ENCODE results near the gene MOB3A.

Gene MOB3A

GRCh38 chr19:2118438-2118837 lies 22.3 kb upstream of the MOB3A start:
- in situ Hi-C loops (cut with MboI; ENCODE audit: low pct_unique_long_range_greater_than_20kb, low sequenced_read_pairs, unreplicated experiment), result no loop called here
- no peak for DNase-seq (ENCODE audit: low spot score)
- TF ChIP-seq CTCF (IDR thresholded peaks at IDR 0.05; ENCODE audit: extremely low read depth, insufficient read depth, missing control alignments), result no peak

DNA sequence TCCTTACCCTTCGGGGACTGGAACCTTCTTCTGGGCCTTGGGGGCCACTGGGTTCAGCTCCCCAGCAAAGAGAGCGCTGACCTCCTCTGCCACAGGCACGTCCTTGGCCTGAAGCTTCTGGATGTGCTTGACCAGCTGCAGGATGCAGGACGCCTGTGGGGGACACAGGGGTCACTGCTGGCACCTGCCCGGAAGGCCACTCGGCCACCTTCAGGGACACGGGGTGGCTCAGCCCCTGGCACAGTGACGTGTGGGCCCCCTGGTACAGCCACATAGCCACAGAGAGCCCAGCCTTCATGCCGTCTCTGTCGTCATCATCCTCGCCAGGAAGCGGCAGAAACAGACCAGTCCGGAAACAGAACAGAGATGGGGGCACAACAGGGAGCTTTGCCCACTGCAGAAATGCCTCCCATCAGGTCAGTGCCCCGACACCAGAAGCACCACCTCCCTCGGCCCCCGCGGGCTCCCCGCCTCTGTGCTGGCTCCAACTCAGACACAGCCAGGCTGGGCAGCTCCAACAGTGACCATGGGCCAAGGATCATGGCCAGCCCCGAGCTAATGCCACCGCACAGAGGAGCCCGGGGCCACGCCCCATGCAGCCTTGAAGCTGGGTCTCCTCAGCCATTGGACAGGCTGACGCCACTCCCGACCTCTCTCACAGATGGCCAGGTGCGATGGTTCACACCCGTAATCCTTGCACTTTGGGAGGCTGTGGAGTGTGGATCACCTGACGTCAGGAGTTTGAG lies 21.3 kb upstream of the MOB3A start:
- in situ Hi-C loops (cut with MboI; ENCODE audit: low pct_unique_long_range_greater_than_20kb, low sequenced_read_pairs, unreplicated experiment), result no loop called here
- no peak for DNase-seq (ENCODE audit: low spot score)
- no peak for TF ChIP-seq CTCF (IDR thresholded peaks at IDR 0.05; ENCODE audit: extremely low read depth, insufficient read depth, missing control alignments)

DNA sequence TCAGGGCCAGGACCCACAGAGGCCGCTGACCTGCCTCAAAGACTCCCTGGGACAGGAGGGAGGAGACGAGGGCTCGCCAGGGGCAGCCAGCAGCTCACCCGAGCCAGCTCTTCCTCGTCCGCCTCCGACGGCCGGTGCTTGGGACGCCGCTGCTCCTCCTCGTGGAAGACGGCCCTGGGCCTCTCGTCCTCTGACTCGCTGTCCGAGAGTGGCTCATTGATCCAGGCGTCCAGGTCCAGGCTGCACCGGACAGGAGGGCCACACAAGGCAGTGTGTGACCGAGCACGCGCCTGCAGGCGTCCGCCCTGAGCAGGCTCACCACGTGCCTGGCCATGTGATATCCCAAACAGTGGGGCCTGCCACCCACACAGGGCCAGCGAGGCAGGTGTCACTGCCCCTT lies 20.4 kb upstream of the MOB3A start:
- TF ChIP-seq CTCF (IDR thresholded peaks at IDR 0.05; ENCODE audit: extremely low read depth, insufficient read depth, missing control alignments), result no peak
- in situ Hi-C loops (cut with MboI; ENCODE audit: low pct_unique_long_range_greater_than_20kb, low sequenced_read_pairs, unreplicated experiment), result no loop called here

GRCh38 chr19:2115911-2116426 lies 19.8 kb upstream of the MOB3A start:
- DNase-seq (ENCODE audit: low spot score), result no peak
- TF ChIP-seq CTCF (IDR thresholded peaks at IDR 0.05; ENCODE audit: extremely low read depth, insufficient read depth, missing control alignments), result no peak
- in situ Hi-C loops (cut with MboI; ENCODE audit: low pct_unique_long_range_greater_than_20kb, low sequenced_read_pairs, unreplicated experiment), result no loop called here

More for the DNA sequence above, 20.4 kb upstream of the MOB3A start:
- DNase-seq (ENCODE audit: low spot score), result no peak

- in situ Hi-C loops (cut with MboI; ENCODE audit: low pct_unique_long_range_greater_than_20kb, low sequenced_read_pairs, unreplicated experiment), result no loop called here
- no peak for TF ChIP-seq CTCF (IDR thresholded peaks at IDR 0.05; ENCODE audit: extremely low read depth, insufficient read depth, missing control alignments)
- no peak for DNase-seq (ENCODE audit: low spot score)
Observed at GRCh38 chr19:2115324-2115723, 19.2 kb upstream of the MOB3A start.

- TF ChIP-seq CTCF (IDR thresholded peaks at IDR 0.05; ENCODE audit: extremely low read depth, insufficient read depth, missing control alignments), result no peak
- DNase-seq (ENCODE audit: low spot score), result no peak
- in situ Hi-C loops (cut with MboI; ENCODE audit: low pct_unique_long_range_greater_than_20kb, low sequenced_read_pairs, unreplicated experiment), result no loop called here
Observed at GRCh38 chr19:2114821-2115220, 18.7 kb upstream of the MOB3A start.
